A549 (cell line): ENCODE data around the gene ASIC2.

Experiments
- CBX8 ChIP-seq: fragments of 200-600 bp; sonication (generic); IDR thresholded peaks from 2 replicates; pipeline ENCODE4 v1.6.1; 2016
- CEBPB ChIP-seq, 2 experiments: fragments of >200 bp in 1 of 2; sonication (Bioruptor Twin) in 1 of 2; formaldehyde crosslinking in 1 of 2; IDR thresholded peaks; 2 replicates each; pipeline ENCODE4 v1.6.1; 2012 to 2016
- CTCF ChIP-seq: fragments of >200 bp; sonication (Bioruptor Twin); formaldehyde crosslinking; IDR thresholded peaks from 3 replicates; pipeline ENCODE4 v1.5.1; 2016
- HOXA7 ChIP-seq: fragments of 250-450 bp; sonication (Bioruptor Pico); IDR thresholded peaks from 2 replicates; pipeline ENCODE4 v1.5.0; 2020; ENCODE audit warnings: mild to moderate bottlenecking, moderate library complexity
- KDM5A ChIP-seq: fragments of 200-600 bp; sonication (generic); IDR thresholded peaks from 2 replicates; pipeline ENCODE4 v1.6.1; 2016; ENCODE audit warnings: antibody characterized with exemption, mild to moderate bottlenecking
- MAFK ChIP-seq: fragments of 450-650 bp; IDR thresholded peaks from 2 replicates; pipeline ENCODE4 v1.6.1; 2014; ENCODE audit not compliant: partially characterized antibody
- MAX ChIP-seq: IDR thresholded peaks from 2 replicates; pipeline ENCODE4 v1.6.1; 2012
- POLR2A ChIP-seq: IDR thresholded peaks from 2 replicates; pipeline ENCODE4 v1.6.1; 2012; ENCODE audit warnings: mild to moderate bottlenecking, low read length
- ZSCAN20 ChIP-seq: fragments of 250-450 bp; sonication (Bioruptor Pico); IDR thresholded peaks from 2 replicates; pipeline ENCODE4 v1.8.0; 2022; ENCODE audit warnings: mild to moderate bottlenecking, moderate library complexity

GRCh38 chr17:33038740-33039139, 254.4 kb downstream of the ASIC2 start:
- no peak for TF ChIP-seq KDM5A
- no peak for TF ChIP-seq POLR2A
- peak; percentile 54 for TF ChIP-seq CTCF
- TF ChIP-seq ZSCAN20 (CRISPR knock-in tag): no peak
- TF ChIP-seq CBX8: no peak
- no peak for TF ChIP-seq MAFK
- TF ChIP-seq HOXA7 (CRISPR knock-in tag): no peak
- no peak for TF ChIP-seq CEBPB (IDR thresholded peaks at IDR 0.05)
- TF ChIP-seq MAX: no peak
